GM12801 (cell line): ENCODE results near the gene COPS3.

Experiments used
- TF ChIP-seq, protein P1 (sequence below): IDR thresholded peaks from one replicate; pipeline ENCODE4 v1.5.1; 2011; ENCODE audit warnings: control low read depth; ENCODE audit not compliant: insufficient read length; ENCODE audit errors: extremely low read depth

COPS3 gene

DNA sequence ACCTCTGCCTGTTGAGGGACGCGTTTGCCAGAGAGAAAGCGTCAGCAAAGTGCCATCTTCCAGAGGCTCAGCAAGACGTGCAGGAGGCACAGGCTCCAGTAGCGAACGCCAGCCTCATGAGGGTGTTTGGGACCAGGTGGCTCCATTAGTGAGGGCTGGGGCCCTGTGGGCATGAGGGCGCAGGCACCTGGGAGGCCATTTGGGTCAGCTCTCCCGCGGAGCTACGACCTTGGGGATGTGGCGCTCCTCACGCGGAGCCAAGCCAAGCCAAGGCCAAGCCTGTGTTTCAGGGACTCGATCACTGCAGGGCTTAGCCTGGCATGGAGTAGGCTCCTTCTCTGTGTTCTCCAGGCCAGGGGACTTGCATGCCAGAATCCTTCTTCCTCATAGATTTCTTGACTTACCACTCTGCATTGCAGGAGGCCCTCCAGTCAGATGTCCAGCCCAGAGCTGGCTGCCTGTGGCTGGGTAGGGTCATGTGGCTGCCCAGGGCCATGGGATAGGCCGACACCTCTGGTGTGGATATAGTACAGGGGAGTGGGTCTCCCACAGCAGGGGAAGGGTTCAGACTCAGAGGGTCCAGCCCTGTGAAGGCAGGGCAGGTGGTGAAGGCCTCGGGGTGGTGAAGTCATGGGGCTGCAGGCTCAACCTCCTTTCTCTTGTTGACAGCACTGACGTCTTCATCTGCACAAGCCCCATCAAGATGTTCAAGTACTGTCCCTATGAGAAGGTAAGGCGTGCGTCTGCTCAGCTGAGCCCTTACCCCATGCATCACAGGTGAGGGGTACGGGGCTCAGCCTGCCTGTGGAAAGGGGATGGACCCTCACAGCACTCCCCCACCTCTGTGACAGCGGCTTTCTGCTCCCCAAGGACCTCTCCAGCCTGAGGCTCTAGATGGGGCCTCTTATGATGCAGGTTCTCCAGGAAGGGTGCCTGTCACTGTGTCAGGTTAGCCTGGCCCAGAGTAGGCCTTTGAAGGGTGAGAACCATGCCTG, 41.8 kb upstream of the COPS3 start:
- TF ChIP-seq, protein P1, sequence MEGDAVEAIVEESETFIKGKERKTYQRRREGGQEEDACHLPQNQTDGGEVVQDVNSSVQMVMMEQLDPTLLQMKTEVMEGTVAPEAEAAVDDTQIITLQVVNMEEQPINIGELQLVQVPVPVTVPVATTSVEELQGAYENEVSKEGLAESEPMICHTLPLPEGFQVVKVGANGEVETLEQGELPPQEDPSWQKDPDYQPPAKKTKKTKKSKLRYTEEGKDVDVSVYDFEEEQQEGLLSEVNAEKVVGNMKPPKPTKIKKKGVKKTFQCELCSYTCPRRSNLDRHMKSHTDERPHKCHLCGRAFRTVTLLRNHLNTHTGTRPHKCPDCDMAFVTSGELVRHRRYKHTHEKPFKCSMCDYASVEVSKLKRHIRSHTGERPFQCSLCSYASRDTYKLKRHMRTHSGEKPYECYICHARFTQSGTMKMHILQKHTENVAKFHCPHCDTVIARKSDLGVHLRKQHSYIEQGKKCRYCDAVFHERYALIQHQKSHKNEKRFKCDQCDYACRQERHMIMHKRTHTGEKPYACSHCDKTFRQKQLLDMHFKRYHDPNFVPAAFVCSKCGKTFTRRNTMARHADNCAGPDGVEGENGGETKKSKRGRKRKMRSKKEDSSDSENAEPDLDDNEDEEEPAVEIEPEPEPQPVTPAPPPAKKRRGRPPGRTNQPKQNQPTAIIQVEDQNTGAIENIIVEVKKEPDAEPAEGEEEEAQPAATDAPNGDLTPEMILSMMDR = no peak

GRCh38 chr17:17321356-17322025, 40.4 kb upstream of the COPS3 start:
- TF ChIP-seq, protein P1 = no peak

DNA sequence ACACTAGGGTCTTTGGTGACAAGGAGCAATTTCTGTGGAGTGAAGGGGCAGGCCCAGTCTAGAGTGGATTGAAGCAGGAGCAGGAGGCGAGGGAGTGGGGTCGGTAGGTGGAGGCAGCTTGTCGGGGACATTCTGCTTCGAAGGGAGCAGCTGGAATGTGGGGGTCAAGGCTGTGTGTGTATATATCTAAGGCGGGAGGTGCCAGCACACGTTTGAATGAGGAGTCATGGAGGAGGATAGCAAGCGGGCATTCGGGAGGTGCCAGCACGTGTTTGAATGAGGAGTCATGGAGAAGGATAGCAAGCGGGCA, 39.8 kb upstream of the COPS3 start:
- TF ChIP-seq, protein P1 = no peak

- TF ChIP-seq, protein P1 = no peak
Observed at GRCh38 chr17:17320188-17320910, 39.3 kb upstream of the COPS3 start.

DNA sequence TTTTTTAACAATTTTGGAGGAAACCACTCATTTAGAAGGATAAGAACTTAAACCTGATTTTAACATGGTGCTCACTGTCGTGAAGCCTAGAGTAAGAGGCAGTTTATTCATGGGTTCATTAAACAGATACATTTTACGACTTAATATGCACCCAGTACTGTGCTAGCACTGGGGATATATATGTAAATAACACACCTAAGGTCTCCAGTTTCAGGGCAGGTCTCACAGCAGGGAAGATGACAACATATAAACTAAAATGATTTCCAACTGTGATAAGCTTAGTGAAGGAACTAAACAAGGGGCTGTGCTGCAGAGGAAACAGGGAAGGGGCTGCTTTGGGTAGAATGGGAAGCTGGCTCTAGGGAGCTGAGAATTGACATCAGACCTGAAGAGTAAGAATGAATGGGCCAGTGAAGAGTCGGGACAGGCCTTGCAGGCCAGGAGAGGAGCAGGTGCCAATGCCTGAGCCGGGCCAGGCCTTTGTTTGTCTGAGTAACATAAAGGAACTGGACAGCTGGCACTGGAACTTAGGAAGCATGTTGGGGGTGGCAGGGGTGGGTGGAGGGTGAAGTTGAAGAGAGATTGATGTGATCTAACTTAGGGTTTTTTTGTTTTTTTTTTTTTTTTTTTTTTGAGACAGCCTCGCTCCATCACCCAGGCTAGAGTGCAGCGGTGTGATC, 34.2 kb upstream of the COPS3 start:
- TF ChIP-seq, protein P1 = no peak

GRCh38 chr17:17314501-17315071, 33.5 kb upstream of the COPS3 start:
- TF ChIP-seq, protein P1 = no peak
